Liver (tissue), 9 donors: ENCODE results near the gene PSENEN. TPM values are rescaled to one million over a fixed set of nuclear protein-coding genes. Genes with fewer than 3 reads are reported as not detected.

ENCODE experiments used
- DNase-seq: peaks from one replicate; pipeline ENCODE4 v3.0.0-alpha.2; 2017; ENCODE audit warnings: low spot score
- H3K27ac ChIP-seq, 2 donors: one replicate each; pipeline ENCODE4 v1.7.0; 2013; ENCODE audit warnings: inconsistent platforms in 2 of 2, low read length in 2 of 2, control low read depth in 1 of 2, low read depth in 1 of 2, mild to moderate bottlenecking in 1 of 2
- H3K27me3 ChIP-seq, 4 donors: one replicate each; pipeline versions ENCODE4 v1.6.1 to v1.7.0; 2013; ENCODE audit warnings: low read length in 3 of 4, inconsistent platforms in 1 of 4, mild to moderate bottlenecking in 1 of 4, moderate library complexity in 1 of 4; ENCODE audit not compliant: control insufficient read depth in 4 of 4, insufficient read depth in 4 of 4
- H3K36me3 ChIP-seq, 4 donors: one replicate each; pipeline versions ENCODE4 v1.6.1 to v1.7.0; 2013; ENCODE audit warnings: low read length in 3 of 4, mild to moderate bottlenecking in 3 of 4, low read depth in 1 of 4, moderate library complexity in 1 of 4; ENCODE audit not compliant: control insufficient read depth in 4 of 4, insufficient read depth in 3 of 4
- H3K4me1 ChIP-seq, 4 donors: one replicate each; pipeline versions ENCODE4 v1.6.1 to v1.7.0; 2013; ENCODE audit warnings: low read length in 3 of 4, mild to moderate bottlenecking in 3 of 4, moderate library complexity in 1 of 4; ENCODE audit not compliant: control insufficient read depth in 4 of 4, insufficient read depth in 4 of 4
- H3K4me3 ChIP-seq, 3 donors: one replicate each; pipeline versions ENCODE4 v1.6.1 to v1.7.0; 2013; ENCODE audit warnings: low read length in 3 of 3, control low read depth in 1 of 3, low read depth in 1 of 3, mild to moderate bottlenecking in 1 of 3
- H3K9ac ChIP-seq, 2 donors: one replicate each; pipeline ENCODE4 v1.7.0; 2013; ENCODE audit warnings: low read length in 2 of 2, mild to moderate bottlenecking in 2 of 2, moderate library complexity in 2 of 2, control low read depth in 1 of 2, low read depth in 1 of 2
- H3K9me3 ChIP-seq, 4 donors: one replicate each; pipeline versions ENCODE4 v1.6.1 to v1.7.0; 2013; ENCODE audit warnings: low read length in 3 of 4; ENCODE audit not compliant: control insufficient read depth in 4 of 4
- ATF3 ChIP-seq: IDR thresholded peaks from 2 replicates; pipeline ENCODE4 v1.6.1; 2016; ENCODE audit warnings: antibody characterized with exemption
- CTCF ChIP-seq: fragments of 150-350 bp; IDR thresholded peaks from 2 replicates; pipeline ENCODE4 v1.5.1; 2017; ENCODE audit warnings: improper control_type of control experiment, low read depth, low read length; ENCODE audit not compliant: missing input control
- FOXA1 ChIP-seq: IDR thresholded peaks from 2 replicates; pipeline ENCODE4 v1.6.1; 2016; ENCODE audit warnings: antibody characterized with exemption
- FOXA2 ChIP-seq: IDR thresholded peaks from 2 replicates; pipeline ENCODE4 v1.6.1; 2016; ENCODE audit warnings: antibody characterized with exemption
- GABPA ChIP-seq, 2 donors: IDR thresholded peaks in 1 of 2; conservative IDR thresholded peaks in 1 of 2; 2 replicates each; pipeline ENCODE4 v1.6.1; 2016; ENCODE audit warnings: antibody characterized with exemption in 2 of 2, mild to moderate bottlenecking in 1 of 2, moderate library complexity in 1 of 2
- HNF4A ChIP-seq, 2 donors: conservative IDR thresholded peaks; 2 replicates each; pipeline ENCODE4 v1.6.1; 2016; ENCODE audit warnings: antibody characterized with exemption in 2 of 2, mild to moderate bottlenecking in 2 of 2
- HNF4G ChIP-seq: IDR thresholded peaks from 2 replicates; pipeline ENCODE4 v1.6.1; 2016; ENCODE audit warnings: antibody characterized with exemption
- JUND ChIP-seq, 2 donors: IDR thresholded peaks; 2 replicates each; pipeline ENCODE4 v1.6.1; 2016; ENCODE audit warnings: antibody characterized with exemption in 2 of 2
- RAD21 ChIP-seq, 2 donors: IDR thresholded peaks; 2 replicates each; pipeline ENCODE4 v1.6.1; 2016; ENCODE audit warnings: antibody characterized with exemption in 2 of 2, mild to moderate bottlenecking in 2 of 2
- RXRA ChIP-seq, 2 donors: IDR thresholded peaks; 2 replicates each; pipeline ENCODE4 v1.6.1; 2017 to 2018; ENCODE audit warnings: antibody characterized with exemption in 2 of 2, mild to moderate bottlenecking in 1 of 2
- TAF1 ChIP-seq: conservative IDR thresholded peaks from 2 replicates; pipeline ENCODE4 v1.6.1; 2016; ENCODE audit warnings: antibody characterized with exemption, mild to moderate bottlenecking
- YY1 ChIP-seq: IDR thresholded peaks from 2 replicates; pipeline ENCODE4 v1.6.1; 2016; ENCODE audit warnings: antibody characterized with exemption, mild to moderate bottlenecking
- ZBTB33 ChIP-seq: IDR thresholded peaks from 2 replicates; pipeline ENCODE4 v1.6.1; 2016; ENCODE audit warnings: antibody characterized with exemption
- WGBS: extraction: QIAGEN DNeasy Blood & Tissue Kit; methylation state at CpG from one replicate; pipeline ENCODE4 v1.1.7; 2013; 5-methylcytosine and 5-hydroxymethylcytosine counted together
- polyA plus RNA-seq, 2 donors: library from polyadenylated mRNA; stranded (reverse) in 1 of 2; unstranded in 1 of 2; fragments of 200-250 nt in 1 of 2; fragments of >200 nt in 1 of 2; fragmentation: Nextera tagmentation in 1 of 2; extraction: Ambion mirVana in 1 of 2; gene quantifications; one replicate each; pipeline versions ENCODE4 v1.2.1 to v1.2.3, GENCODE V29; 2013 to 2015
- total RNA-seq, 2 donors: library from RNA; depleted of rRNA; stranded (reverse); fragments of >200 nt; gene quantifications; one replicate each; pipeline ENCODE4 v1.2.3, GENCODE V29; 2014
- TF ChIP-seq, protein P1 (sequence below): IDR thresholded peaks from 2 replicates; pipeline ENCODE4 v1.6.1; 2016; ENCODE audit warnings: antibody characterized with exemption, mild to moderate bottlenecking
- donor health status: healthy.
- donor health status: healthy.
- donor health status: healthy.
- donor health status: healthy.
- donor health status: healthy.

PSENEN gene
- total and polyA plus RNA-seq, 4 donors = 7.4 to 58.1 (median 20.7) TPM

DNA sequence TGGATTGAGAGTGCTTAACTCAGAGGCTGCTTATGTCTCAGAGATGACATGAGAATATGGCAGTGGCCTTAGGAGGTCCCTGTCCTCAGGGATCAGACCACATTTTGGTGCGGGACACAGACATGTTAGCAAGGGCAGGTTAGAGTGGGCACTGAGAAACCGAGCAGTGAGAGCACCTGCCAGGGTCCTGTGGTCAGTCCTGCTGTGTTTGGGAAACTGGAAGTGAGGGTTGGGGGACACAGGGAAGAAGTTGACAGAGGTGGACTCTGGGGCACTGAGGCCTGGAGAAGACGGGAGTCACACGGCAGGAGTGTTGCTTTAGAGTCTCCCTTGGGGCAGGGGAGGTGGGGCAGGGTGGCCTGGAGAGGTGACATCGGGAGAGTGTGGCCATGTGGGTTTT, 10.6 kb upstream of the PSENEN start:
- no peaks in the 10 kb centered on the region for H3K9me3 ChIP-seq
- H3K9ac ChIP-seq = no peak overlapping the region
- peaks cover 0 to 16% (median 6%) of the 10 kb centered on the region in 4 donors for H3K4me1 ChIP-seq
- no peak overlapping the region for H3K4me3 ChIP-seq
- DNase-seq = no peak
- TF ChIP-seq ZBTB33 = no peak
- H3K27ac ChIP-seq = no peak overlapping the region
- no peaks in the 10 kb centered on the region for H3K27me3 ChIP-seq
- peaks cover 25 to 81% (median 37%) of the 10 kb centered on the region in 4 donors for H3K36me3 ChIP-seq
- 90% methylated on average over 5 of the region's 5 CpGs for WGBS

DNA sequence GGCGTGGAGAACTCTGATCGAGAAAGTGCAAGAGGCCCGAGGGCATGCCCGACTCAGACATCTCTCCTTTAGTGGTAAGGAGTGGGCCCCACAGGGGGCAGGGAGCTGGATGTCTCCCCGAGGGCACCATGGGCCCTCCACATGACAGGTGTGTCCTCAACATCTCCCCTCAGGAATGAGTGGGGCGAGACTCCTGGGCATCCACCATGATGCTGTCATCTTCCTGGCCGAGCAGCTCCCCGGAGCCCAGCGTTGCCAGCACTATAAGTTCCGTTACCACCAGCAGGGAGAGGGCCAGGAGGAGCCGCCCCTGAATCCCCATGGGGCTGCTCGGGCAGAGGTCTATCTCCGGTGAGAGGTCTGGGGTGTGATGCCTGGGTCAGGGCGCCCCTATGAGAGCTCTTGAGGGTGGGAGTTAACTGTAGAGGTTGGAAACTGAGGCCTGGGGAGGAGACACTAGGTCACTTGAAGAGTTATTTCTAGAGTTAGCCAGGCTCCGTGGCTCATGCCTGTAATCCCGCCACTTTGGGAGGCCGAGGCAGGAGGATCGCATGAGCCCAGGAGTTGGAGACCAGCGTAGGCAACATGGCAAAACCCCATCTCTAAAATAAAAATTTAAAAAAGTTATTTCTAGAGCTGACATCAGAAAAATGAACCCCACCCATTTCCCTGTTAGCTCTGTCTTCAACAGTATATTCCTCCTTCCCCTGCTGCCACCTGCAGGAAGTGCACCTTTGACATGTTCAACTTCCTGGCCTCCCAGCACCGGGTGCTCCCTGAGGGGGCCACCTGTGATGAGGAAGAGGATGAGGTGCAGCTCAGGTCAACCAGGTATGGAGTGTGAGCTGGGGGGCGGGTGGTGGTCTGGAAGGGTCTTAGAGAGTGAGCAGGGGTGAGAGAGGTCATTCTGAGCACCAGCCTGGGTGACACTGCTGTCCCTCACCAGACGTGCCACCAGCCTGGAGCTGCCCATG, 8.3 kb upstream of the PSENEN start:
- H3K9me3 ChIP-seq = no peaks in the 10 kb centered on the region
- WGBS = 92% methylated on average over 22 of the region's 22 CpGs
- H3K27me3 ChIP-seq = no peaks in the 10 kb centered on the region
- H3K36me3 ChIP-seq = peaks cover 12 to 58% (median 20%) of the 10 kb centered on the region in 4 donors
- H3K27ac ChIP-seq = no peak overlapping the region
- DNase-seq = no peak
- H3K4me3 ChIP-seq = no peak overlapping the region
- H3K9ac ChIP-seq = no peak overlapping the region
- H3K4me1 ChIP-seq = peaks cover 5 to 34% (median 11%) of the 10 kb centered on the region in 4 donors
- no peak for TF ChIP-seq FOXA2
- TF ChIP-seq RAD21 (IDR thresholded peaks at IDR 0.05) = no peak
- TF ChIP-seq JUND (IDR thresholded peaks at IDR 0.05) = no peak
- TF ChIP-seq YY1 = no peak
- no peak for TF ChIP-seq FOXA1
- TF ChIP-seq HNF4A (conservative IDR thresholded peaks at IDR 0.05) = no peak
- TF ChIP-seq CTCF = no peak
- TF ChIP-seq ATF3 = no peak
- TF ChIP-seq RXRA (IDR thresholded peaks at IDR 0.05) = no peak
- TF ChIP-seq HNF4G = no peak
- no peak for TF ChIP-seq TAF1
- TF ChIP-seq, protein P1, sequence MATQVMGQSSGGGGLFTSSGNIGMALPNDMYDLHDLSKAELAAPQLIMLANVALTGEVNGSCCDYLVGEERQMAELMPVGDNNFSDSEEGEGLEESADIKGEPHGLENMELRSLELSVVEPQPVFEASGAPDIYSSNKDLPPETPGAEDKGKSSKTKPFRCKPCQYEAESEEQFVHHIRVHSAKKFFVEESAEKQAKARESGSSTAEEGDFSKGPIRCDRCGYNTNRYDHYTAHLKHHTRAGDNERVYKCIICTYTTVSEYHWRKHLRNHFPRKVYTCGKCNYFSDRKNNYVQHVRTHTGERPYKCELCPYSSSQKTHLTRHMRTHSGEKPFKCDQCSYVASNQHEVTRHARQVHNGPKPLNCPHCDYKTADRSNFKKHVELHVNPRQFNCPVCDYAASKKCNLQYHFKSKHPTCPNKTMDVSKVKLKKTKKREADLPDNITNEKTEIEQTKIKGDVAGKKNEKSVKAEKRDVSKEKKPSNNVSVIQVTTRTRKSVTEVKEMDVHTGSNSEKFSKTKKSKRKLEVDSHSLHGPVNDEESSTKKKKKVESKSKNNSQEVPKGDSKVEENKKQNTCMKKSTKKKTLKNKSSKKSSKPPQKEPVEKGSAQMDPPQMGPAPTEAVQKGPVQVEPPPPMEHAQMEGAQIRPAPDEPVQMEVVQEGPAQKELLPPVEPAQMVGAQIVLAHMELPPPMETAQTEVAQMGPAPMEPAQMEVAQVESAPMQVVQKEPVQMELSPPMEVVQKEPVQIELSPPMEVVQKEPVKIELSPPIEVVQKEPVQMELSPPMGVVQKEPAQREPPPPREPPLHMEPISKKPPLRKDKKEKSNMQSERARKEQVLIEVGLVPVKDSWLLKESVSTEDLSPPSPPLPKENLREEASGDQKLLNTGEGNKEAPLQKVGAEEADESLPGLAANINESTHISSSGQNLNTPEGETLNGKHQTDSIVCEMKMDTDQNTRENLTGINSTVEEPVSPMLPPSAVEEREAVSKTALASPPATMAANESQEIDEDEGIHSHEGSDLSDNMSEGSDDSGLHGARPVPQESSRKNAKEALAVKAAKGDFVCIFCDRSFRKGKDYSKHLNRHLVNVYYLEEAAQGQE = no peak
- TF ChIP-seq GABPA (IDR thresholded peaks at IDR 0.05 in 1 of 2, conservative IDR thresholded peaks at IDR 0.05 in 1 of 2) = no peak
